CD4-positive, alpha-beta memory T cell (primary cell): ENCODE results near the gene GP1BB. TPM values are rescaled to one million over a fixed set of nuclear protein-coding genes. Genes with fewer than 3 reads are reported as not detected.

Source experiments
- CTCF ChIA-PET: fragments of 350-600 bp; sonication (Branson Sonifier 250); formaldehyde crosslinking; loops from one replicate; lab custom pipeline; 2021; ENCODE audit warnings: inconsistent platforms; ENCODE audit not compliant: partially characterized antibody; lab: Charles Lee
- POLR2A ChIA-PET: fragments of 350-600 bp; sonication (Branson Sonifier 250); formaldehyde crosslinking; loops from one replicate; lab custom pipeline; 2021; ENCODE audit not compliant: partially characterized antibody; lab: Charles Lee
- DNase-seq, 5 donors: peaks; one replicate each; pipeline versions ENCODE4 v3.0.0 to v3.0.0-alpha.2; 2020 to 2022; ENCODE audit warnings: mixed read lengths in 1 of 5
- H3K27ac ChIP-seq: one replicate; pipeline ENCODE4 v1.7.0; 2013; ENCODE audit warnings: low read depth, low read length
- H3K27me3 ChIP-seq: 2 replicates; pipeline ENCODE4 v1.7.0; 2013; ENCODE audit warnings: mild to moderate bottlenecking, low read length, moderate library complexity; ENCODE audit not compliant: insufficient read depth
- H3K36me3 ChIP-seq: 2 replicates; pipeline ENCODE4 v1.7.0; 2013; ENCODE audit warnings: mild to moderate bottlenecking, low read length, moderate library complexity; ENCODE audit not compliant: insufficient read depth
- H3K4me1 ChIP-seq: 2 replicates; pipeline ENCODE4 v1.7.0; 2013; ENCODE audit warnings: mild to moderate bottlenecking, low read length, moderate library complexity; ENCODE audit not compliant: insufficient read depth
- H3K4me3 ChIP-seq, 2 donors: one replicate each; pipeline ENCODE4 v1.7.0; 2013; ENCODE audit warnings: low read length in 2 of 2, mild to moderate bottlenecking in 1 of 2
- H3K9me3 ChIP-seq, 2 donors: one replicate each; pipeline ENCODE4 v1.7.0; 2013; ENCODE audit warnings: low read length in 2 of 2, control low read depth in 1 of 2; ENCODE audit not compliant: control insufficient read depth in 1 of 2
- H3K27ac Mint-ChIP-seq, 7 donors: one replicate each; pipeline ENCODE4 v1.8.0; 2020 to 2021; ENCODE audit warnings: mixed read lengths in 7 of 7, mild to moderate bottlenecking in 6 of 7, inconsistent platforms in 3 of 7, moderate library complexity in 3 of 7
- H3K27me3 Mint-ChIP-seq, 2 donors: one replicate each; pipeline ENCODE4 v1.8.0; 2020 to 2021; ENCODE audit warnings: mixed read lengths in 2 of 2
- H3K36me3 Mint-ChIP-seq, 2 donors: one replicate each; pipeline ENCODE4 v1.8.0; 2020 to 2021; ENCODE audit warnings: mixed read lengths in 2 of 2, inconsistent platforms in 1 of 2, mild to moderate bottlenecking in 1 of 2
- H3K4me1 Mint-ChIP-seq, 4 donors: one replicate each; pipeline ENCODE4 v1.8.0; 2020 to 2021; ENCODE audit warnings: mixed read lengths in 4 of 4, mild to moderate bottlenecking in 1 of 4
- H3K4me3 Mint-ChIP-seq, 8 donors: one replicate each; pipeline ENCODE4 v1.8.0; 2020 to 2021; ENCODE audit warnings: mixed read lengths in 8 of 8, mild to moderate bottlenecking in 7 of 8, moderate library complexity in 6 of 8, inconsistent platforms in 3 of 8
- H3K9me3 Mint-ChIP-seq, 8 donors: one replicate each; pipeline ENCODE4 v1.8.0; 2020 to 2021; ENCODE audit warnings: mixed read lengths in 8 of 8, mild to moderate bottlenecking in 5 of 8, inconsistent platforms in 3 of 8, moderate library complexity in 1 of 8
- intact Hi-C: fragments of 100-400 bp; cut with micrococcal nuclease; formaldehyde crosslinking; loops from one replicate; pipeline ENCODE4 v1.15.1; 2023
- polyA plus RNA-seq, 2 donors: library from polyadenylated mRNA; unstranded; fragments of 300-500 nt; fragmentation: Illumina TruSeq; gene quantifications; one replicate each; pipeline ENCODE4 v1.2.3, GENCODE V29; 2021
- total RNA-seq, 2 experiments: library from RNA; stranded (reverse); gene quantifications; one replicate each; pipeline ENCODE4 v1.2.3, GENCODE V29; 2021

Gene GP1BB
- total and polyA plus RNA-seq, 4 experiments from 2014 or later: not detected

GRCh38 chr22:19720150-19720827 lies 3.0 kb upstream of the GP1BB start:
- CTCF ChIA-PET: interaction anchor here (1.1 to 1.5 kb wide), 2 partner anchors 10 to 40 kb away, joined by 3 to 5 read pairs; no protein-coding TSS in a partner anchor
- DNase-seq: peak in 1 of 5 donors; percentile 19
- POLR2A ChIA-PET: no interaction called here
- Histone ChIP-seq H3K27me3 (peaks cover 15% of the 10 kb centered on the region), H3K36me3 (no peaks in the 10 kb centered on the region), H3K27ac (no peak overlapping the region), H3K9me3 (no peaks in the 10 kb centered on the region), H3K4me1 (peaks cover 24% of the 10 kb centered on the region), H3K4me3 (no peak overlapping the region)
- intact Hi-C loops: no loop called here
- Mint-ChIP-seq H3K9me3 (peaks cover 0 to 2% (median 0%) of the 10 kb centered on the region in 8 donors), H3K27me3 (peaks cover 26 to 33% of the 10 kb centered on the region in 2 donors), H3K4me3 (peak overlapping the region in 3 of 8 donors; percentile 37 to 78 (median 55)), H3K4me1 (peaks cover 5 to 40% (median 16%) of the 10 kb centered on the region in 4 donors), H3K27ac (peak overlapping the region in 1 of 7 donors; percentile 53), H3K36me3 (no peaks in the 10 kb centered on the region)

GRCh38 chr22:19720999-19721329 lies 2.4 kb upstream of the GP1BB start:
- Mint-ChIP-seq H3K9me3 (peaks cover 0 to 2% (median 0%) of the 10 kb centered on the region in 8 donors), H3K4me3 (peak overlapping the region in 1 of 8 donors; percentile 2), H3K27me3 (peaks cover 28 to 35% of the 10 kb centered on the region in 2 donors), H3K27ac (peak overlapping the region in 1 of 7 donors; percentile 53), H3K36me3 (no peaks in the 10 kb centered on the region), H3K4me1 (peaks cover 5 to 40% (median 16%) of the 10 kb centered on the region in 4 donors)
- H3K9me3 ChIP-seq: no peaks in the 10 kb centered on the region
- ChIA-PET POLR2A (no interaction called here), CTCF (interaction anchor here (1.5 kb wide), 1 partner anchor 9 kb away, joined by 5 read pairs; no protein-coding TSS in a partner anchor)
- H3K4me1 ChIP-seq: peaks cover 24% of the 10 kb centered on the region
- no peak overlapping the region for H3K4me3 ChIP-seq
- intact Hi-C loops: no loop called here
- no peaks in the 10 kb centered on the region for H3K36me3 ChIP-seq
- no peak overlapping the region for H3K27ac ChIP-seq
- H3K27me3 ChIP-seq: peaks cover 9% of the 10 kb centered on the region
- peak in 1 of 5 donors; percentile 17 for DNase-seq

GRCh38 chr22:19721330-19722177 lies 1.8 kb upstream of the GP1BB start:
- H3K27me3 ChIP-seq: peaks cover 5% of the 10 kb centered on the region
- ChIA-PET POLR2A (no interaction called here), CTCF (interaction anchor here (1.5 kb wide), 1 partner anchor 9 kb away, joined by 5 read pairs; no protein-coding TSS in a partner anchor)
- no peaks in the 10 kb centered on the region for H3K36me3 ChIP-seq
- Mint-ChIP-seq H3K9me3 (peaks cover 0 to 2% (median 0%) of the 10 kb centered on the region in 8 donors), H3K27me3 (peaks cover 28 to 35% of the 10 kb centered on the region in 2 donors), H3K4me3 (peak overlapping the region in 2 of 8 donors; percentile 36 to 44), H3K36me3 (no peaks in the 10 kb centered on the region), H3K4me1 (peaks cover 5 to 40% (median 16%) of the 10 kb centered on the region in 4 donors), H3K27ac (peak overlapping the region in 1 of 7 donors; percentile 53)
- no peak overlapping the region for H3K4me3 ChIP-seq
- no peaks in the 10 kb centered on the region for H3K9me3 ChIP-seq
- intact Hi-C loops: no loop called here
- H3K4me1 ChIP-seq: peaks cover 24% of the 10 kb centered on the region
- no peak overlapping the region for H3K27ac ChIP-seq
- DNase-seq: peak in 1 of 5 donors; percentile 42

- ChIA-PET POLR2A (no interaction called here), CTCF (no interaction called here)
- H3K9me3 Mint-ChIP-seq: peaks cover 0 to 6% (median 0%) of the 10 kb centered on the region in 8 donors
- no peaks in the 10 kb centered on the region for H3K36me3 Mint-ChIP-seq
- no peak overlapping the region for H3K27ac Mint-ChIP-seq
- DNase-seq: peak in 1 of 5 donors; percentile 39
- H3K4me3 Mint-ChIP-seq: no peak overlapping the region
- Histone ChIP-seq H3K27me3 (peaks cover 5% of the 10 kb centered on the region), H3K9me3 (no peaks in the 10 kb centered on the region), H3K4me1 (peaks cover 23% of the 10 kb centered on the region), H3K4me3 (peak overlapping the region in 1 of 2 donors; percentile 6), H3K27ac (no peak overlapping the region), H3K36me3 (no peaks in the 10 kb centered on the region)
- H3K4me1 Mint-ChIP-seq: peaks cover 5 to 40% (median 16%) of the 10 kb centered on the region in 4 donors
- intact Hi-C loops: no loop called here
- H3K27me3 Mint-ChIP-seq: peaks cover 28 to 35% of the 10 kb centered on the region in 2 donors
Observed at GRCh38 chr22:19722178-19722981, 959 bp upstream of the GP1BB start.

- Mint-ChIP-seq H3K9me3 (peaks cover 0 to 4% (median 0%) of the 10 kb centered on the region in 8 donors), H3K4me1 (peaks cover 2 to 36% (median 12%) of the 10 kb centered on the region in 4 donors), H3K27ac (no peak overlapping the region), H3K36me3 (no peaks in the 10 kb centered on the region), H3K4me3 (peak overlapping the region in 4 of 8 donors; percentile 35 to 70 (median 62)), H3K27me3 (peaks cover 30 to 37% of the 10 kb centered on the region in 2 donors)
- intact Hi-C loops: no loop called here
- Histone ChIP-seq H3K4me1 (peaks cover 18% of the 10 kb centered on the region), H3K4me3 (peak overlapping the region in 1 of 2 donors; percentile 6), H3K9me3 (no peaks in the 10 kb centered on the region), H3K27ac (no peak overlapping the region), H3K27me3 (peaks cover 5% of the 10 kb centered on the region), H3K36me3 (no peaks in the 10 kb centered on the region)
- ChIA-PET CTCF (no interaction called here), POLR2A (no interaction called here)
- DNase-seq: peak in 1 of 5 donors; percentile 1
Observed at GRCh38 chr22:19722982-19723231, 432 bp upstream of the GP1BB start.

- CTCF ChIA-PET: no interaction called here
- POLR2A ChIA-PET: no interaction called here
Observed at GRCh38 chr22:19723983-19724827, 866 bp downstream of the GP1BB start.

More at GRCh38 chr22:19723983-19724827, 866 bp downstream of the GP1BB start:
- Histone ChIP-seq H3K27me3 (peaks cover 5% of the 10 kb centered on the region), H3K36me3 (no peaks in the 10 kb centered on the region), H3K9me3 (no peaks in the 10 kb centered on the region), H3K4me1 (peaks cover 9% of the 10 kb centered on the region), H3K4me3 (no peak overlapping the region), H3K27ac (no peak overlapping the region)
- peaks cover 0 to 4% (median 0%) of the 10 kb centered on the region in 8 donors for H3K9me3 Mint-ChIP-seq
- H3K27me3 Mint-ChIP-seq: peaks cover 29 to 36% of the 10 kb centered on the region in 2 donors
- peak overlapping the region in 6 of 8 donors; percentile 20 to 63 (median 46) for H3K4me3 Mint-ChIP-seq
- H3K4me1 Mint-ChIP-seq: peaks cover 2 to 35% (median 11%) of the 10 kb centered on the region in 4 donors
- H3K27ac Mint-ChIP-seq: no peak overlapping the region
- no peaks in the 10 kb centered on the region for H3K36me3 Mint-ChIP-seq
- peak in 1 of 5 donors; percentile 22 for DNase-seq
- intact Hi-C loops: no loop called here
